Stimulated activated memory B cell treated with anti-CD40 and anti-IgM and Interleukin-4, amounts not matched to agents 10 μg/mL and 1 μg/mL and 100 μg/mL, for 72 hours (primary cell): ENCODE measurements around the gene TSG101.
A peak's percentile ranks its signal among the peaks of the same experiment; 100 is the strongest.

ENCODE experiments used
- ATAC-seq: fragments of 150-1000 bp; cut with Tn5 transposase; 2 replicates; pipeline ENCODE4 v1.10.0; 2021
- H3K27ac Mint-ChIP-seq: one replicate; pipeline ENCODE4 v1.8.0; 2022; ENCODE audit warnings: mild to moderate bottlenecking, mixed read lengths
- H3K27me3 Mint-ChIP-seq: one replicate; pipeline ENCODE4 v1.8.0; 2022; ENCODE audit warnings: mixed read lengths
- H3K36me3 Mint-ChIP-seq: one replicate; pipeline ENCODE4 v1.8.0; 2022; ENCODE audit warnings: mixed read lengths
- H3K4me1 Mint-ChIP-seq: one replicate; pipeline ENCODE4 v1.8.0; 2022; ENCODE audit warnings: mixed read lengths
- H3K4me3 Mint-ChIP-seq: one replicate; pipeline ENCODE4 v1.8.0; 2022; ENCODE audit warnings: mild to moderate bottlenecking, moderate library complexity, mixed read lengths
- H3K9me3 Mint-ChIP-seq: one replicate; pipeline ENCODE4 v1.8.0; 2022; ENCODE audit warnings: mixed read lengths

Gene TSG101

DNA sequence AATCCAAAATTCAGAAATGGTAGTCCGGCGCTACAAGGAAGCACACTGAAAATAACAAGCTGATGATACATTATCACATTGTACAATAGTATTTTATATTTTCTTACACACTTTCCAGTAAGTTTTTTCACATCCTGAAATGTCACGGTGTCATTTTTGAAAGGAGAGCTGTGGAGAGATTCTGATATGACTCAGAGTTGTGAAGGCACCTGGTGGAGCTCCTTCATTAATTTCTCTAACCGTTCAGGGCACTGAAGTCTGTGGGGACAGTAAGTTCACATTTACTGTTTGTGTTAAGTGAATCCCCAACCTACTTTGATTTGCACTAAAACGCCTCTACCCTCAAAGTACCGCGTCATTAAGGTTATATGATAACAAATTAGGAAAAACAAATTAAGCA lies 57.8 kb downstream of the TSG101 start:
- peak; percentile 36 for ATAC-seq
- Mint-ChIP-seq H3K4me3 (no peak overlapping the region), H3K27ac (no peak overlapping the region), H3K27me3 (no peaks in the 10 kb centered on the region), H3K36me3 (no peaks in the 10 kb centered on the region), H3K9me3 (no peaks in the 10 kb centered on the region), H3K4me1 (no peaks in the 10 kb centered on the region)

DNA sequence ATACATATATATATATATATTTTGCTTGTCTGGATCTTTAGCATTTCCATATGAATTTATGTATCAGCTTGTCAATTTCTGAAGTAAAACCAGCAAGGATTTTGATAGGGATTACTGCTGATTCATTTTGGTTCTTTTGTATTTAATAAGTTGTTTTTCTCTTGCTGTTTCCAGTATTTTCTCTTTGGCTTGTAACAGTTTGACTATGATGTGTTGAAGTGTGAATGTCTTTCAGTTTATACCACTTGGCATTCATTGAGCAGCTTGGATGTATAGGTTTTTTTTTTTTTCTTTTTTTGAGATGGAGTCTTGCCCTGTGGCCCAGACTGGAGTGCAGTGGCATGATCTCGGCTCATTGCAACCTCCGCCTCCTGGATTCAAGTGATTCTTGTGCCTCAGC lies 58.7 kb downstream of the TSG101 start:
- Mint-ChIP-seq H3K9me3 (no peaks in the 10 kb centered on the region), H3K27ac (no peak overlapping the region), H3K36me3 (no peaks in the 10 kb centered on the region), H3K27me3 (no peaks in the 10 kb centered on the region), H3K4me1 (no peaks in the 10 kb centered on the region), H3K4me3 (no peak overlapping the region)
- no peak for ATAC-seq

GRCh38 chr11:18466402-18466801 lies 60.3 kb downstream of the TSG101 start:
- no peaks in the 10 kb centered on the region for H3K36me3 Mint-ChIP-seq
- no peaks in the 10 kb centered on the region for H3K9me3 Mint-ChIP-seq
- H3K4me1 Mint-ChIP-seq = no peaks in the 10 kb centered on the region
- no peak overlapping the region for H3K27ac Mint-ChIP-seq
- no peaks in the 10 kb centered on the region for H3K27me3 Mint-ChIP-seq
- no peak for ATAC-seq
- no peak overlapping the region for H3K4me3 Mint-ChIP-seq

GRCh38 chr11:18463439-18463838 lies 63.3 kb downstream of the TSG101 start:
- no peak for ATAC-seq
- Mint-ChIP-seq H3K9me3 (no peaks in the 10 kb centered on the region), H3K27ac (no peak overlapping the region), H3K27me3 (no peaks in the 10 kb centered on the region), H3K4me1 (no peaks in the 10 kb centered on the region), H3K36me3 (no peaks in the 10 kb centered on the region), H3K4me3 (no peak overlapping the region)

GRCh38 chr11:18461909-18462308 lies 64.8 kb downstream of the TSG101 start:
- ATAC-seq = no peak

DNA sequence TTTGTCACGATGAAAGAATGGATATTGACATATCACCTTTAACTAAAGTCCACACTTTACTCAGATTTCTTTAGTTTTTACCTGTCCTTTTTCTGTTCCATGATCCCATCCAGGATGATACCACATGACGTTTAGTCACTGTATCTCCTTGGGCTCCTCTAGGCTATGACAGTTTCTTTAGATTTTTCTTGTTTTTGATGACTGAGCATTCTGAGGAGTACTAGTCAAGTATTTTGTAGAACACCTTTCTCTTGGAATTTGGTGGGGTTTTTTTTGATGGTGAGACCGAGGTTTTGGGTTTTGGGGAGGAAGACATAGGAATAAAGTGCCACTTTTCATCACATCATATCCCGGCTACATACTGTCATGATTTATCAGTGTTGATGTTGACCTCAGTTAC lies 67.1 kb downstream of the TSG101 start:
- Mint-ChIP-seq H3K27ac (no peak overlapping the region), H3K4me1 (no peaks in the 10 kb centered on the region), H3K27me3 (no peaks in the 10 kb centered on the region), H3K9me3 (no peaks in the 10 kb centered on the region), H3K36me3 (no peaks in the 10 kb centered on the region), H3K4me3 (no peak overlapping the region)
- ATAC-seq = no peak

More at GRCh38 chr11:18461909-18462308, 64.8 kb downstream of the TSG101 start:
- H3K9me3 Mint-ChIP-seq = no peaks in the 10 kb centered on the region
- no peaks in the 10 kb centered on the region for H3K27me3 Mint-ChIP-seq
- no peaks in the 10 kb centered on the region for H3K4me1 Mint-ChIP-seq
- H3K36me3 Mint-ChIP-seq = no peaks in the 10 kb centered on the region
- no peak overlapping the region for H3K27ac Mint-ChIP-seq
- H3K4me3 Mint-ChIP-seq = no peak overlapping the region

GRCh38 chr11:18457450-18457849 lies 69.3 kb downstream of the TSG101 start:
- H3K4me3 Mint-ChIP-seq = no peak overlapping the region
- no peak for ATAC-seq
- H3K27ac Mint-ChIP-seq = no peak overlapping the region
- H3K4me1 Mint-ChIP-seq = no peaks in the 10 kb centered on the region
- no peaks in the 10 kb centered on the region for H3K27me3 Mint-ChIP-seq
- H3K36me3 Mint-ChIP-seq = no peaks in the 10 kb centered on the region
- no peaks in the 10 kb centered on the region for H3K9me3 Mint-ChIP-seq

DNA sequence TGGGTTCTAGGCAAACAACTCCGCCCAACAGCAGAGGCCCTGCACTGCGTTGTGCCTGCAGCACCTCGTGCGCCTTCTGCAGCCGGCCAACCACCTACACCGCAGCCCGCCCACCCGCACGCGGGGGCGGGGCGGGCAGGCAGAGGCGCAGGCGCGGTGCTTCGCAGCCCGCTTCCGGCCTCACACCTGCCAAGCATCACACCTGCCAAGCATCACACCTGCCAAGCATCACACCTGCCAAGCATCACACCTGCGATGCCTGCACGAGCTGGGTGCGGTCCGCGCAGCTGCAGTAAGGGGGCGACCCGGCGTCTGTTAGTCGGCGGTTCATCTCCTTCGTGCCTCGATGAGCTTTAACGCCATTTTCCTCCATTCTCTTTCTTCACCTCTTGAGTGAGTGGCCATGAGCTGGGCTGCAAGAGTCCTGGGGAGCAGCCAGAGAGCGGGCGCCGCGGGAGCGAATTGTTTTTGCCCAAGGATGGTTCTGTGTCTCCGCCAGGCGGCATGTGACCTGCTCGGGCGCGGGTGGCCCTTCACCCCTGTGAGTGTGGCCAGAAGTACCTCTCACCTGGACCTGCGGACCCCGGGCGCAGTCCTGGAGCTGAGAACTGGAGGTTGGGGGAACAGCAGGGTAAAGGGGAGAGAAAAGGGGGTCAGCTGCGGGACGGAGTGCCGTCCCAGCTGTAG lies 70.9 kb downstream of the TSG101 start, which contains the start of gene LDHAL6A:
LDHAL6A (plus strand) TSS at position 171 of the 687 bp plus-strand sequence. CDS start 825 bp downstream, outside the sequence.
- ATAC-seq = peak; percentile 27
- no peaks in the 10 kb centered on the region for H3K4me1 Mint-ChIP-seq
- H3K36me3 Mint-ChIP-seq = no peaks in the 10 kb centered on the region
- H3K27me3 Mint-ChIP-seq = no peaks in the 10 kb centered on the region
- H3K9me3 Mint-ChIP-seq = no peaks in the 10 kb centered on the region
- H3K27ac Mint-ChIP-seq = no peak within 1 kb of the TSS
- no peak within 1 kb of the TSS for H3K4me3 Mint-ChIP-seq

DNA sequence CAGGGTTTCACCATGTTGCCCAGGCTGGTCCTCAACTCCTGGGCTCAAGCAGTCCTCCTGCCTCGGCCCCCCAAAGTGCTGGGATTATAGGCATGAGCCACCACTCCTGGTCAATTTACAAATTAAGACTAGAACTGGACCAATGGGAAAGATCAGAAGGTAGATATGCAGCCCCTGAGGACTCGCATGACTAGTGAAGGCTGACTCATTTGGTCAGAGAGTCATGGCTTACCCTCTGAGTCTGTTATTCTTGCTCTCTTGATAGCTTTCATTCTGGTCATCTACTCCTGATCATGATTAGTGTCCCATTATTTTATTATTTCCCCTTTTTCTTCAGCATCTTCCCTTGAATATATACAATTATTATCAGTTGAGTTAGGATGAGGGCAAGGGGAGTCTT lies 73.8 kb downstream of the TSG101 start:
- H3K27ac Mint-ChIP-seq = no peak overlapping the region

GRCh38 chr11:18449251-18449650 lies 77.5 kb downstream of the TSG101 start:
- ATAC-seq = peak; percentile 16
- Mint-ChIP-seq H3K27ac (no peak overlapping the region), H3K4me1 (no peaks in the 10 kb centered on the region), H3K9me3 (peaks cover 2% of the 10 kb centered on the region), H3K4me3 (no peak overlapping the region), H3K36me3 (no peaks in the 10 kb centered on the region), H3K27me3 (peaks cover 9% of the 10 kb centered on the region)

More for the DNA sequence above, 73.8 kb downstream of the TSG101 start:
- Mint-ChIP-seq H3K36me3 (no peaks in the 10 kb centered on the region), H3K4me3 (no peak overlapping the region), H3K27me3 (no peaks in the 10 kb centered on the region), H3K9me3 (no peaks in the 10 kb centered on the region), H3K4me1 (no peaks in the 10 kb centered on the region)
- no peak for ATAC-seq

DNA sequence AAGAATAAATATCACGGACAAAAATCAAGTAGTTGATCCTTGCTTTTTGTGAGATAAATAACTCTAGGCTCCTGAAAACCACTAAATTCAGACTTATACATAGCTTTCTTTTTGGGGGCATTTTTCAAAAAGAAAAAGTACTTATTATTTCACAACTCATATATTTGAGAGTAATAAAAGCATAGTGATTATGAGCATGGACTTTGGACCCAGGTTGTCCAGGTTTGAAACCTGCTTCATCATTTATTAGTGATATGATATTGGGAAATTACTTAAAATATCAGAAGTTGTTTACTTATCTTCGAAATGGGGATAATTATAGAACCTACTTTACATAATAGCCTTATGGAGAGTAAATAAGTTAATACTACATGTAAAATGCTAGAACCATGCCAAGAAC lies 88.1 kb downstream of the TSG101 start:
- H3K36me3 Mint-ChIP-seq = no peaks in the 10 kb centered on the region
- no peak overlapping the region for H3K4me3 Mint-ChIP-seq
- H3K27me3 Mint-ChIP-seq = no peaks in the 10 kb centered on the region
- H3K9me3 Mint-ChIP-seq = no peaks in the 10 kb centered on the region
- no peak for ATAC-seq
- no peaks in the 10 kb centered on the region for H3K4me1 Mint-ChIP-seq
- H3K27ac Mint-ChIP-seq = no peak overlapping the region
